GM20000 (cell line): ENCODE results near the gene CHID1.

Experiments used
- DNase-seq: peaks from one replicate; pipeline ENCODE4 v3.0.0; 2012; ENCODE audit warnings: low spot score
- TF ChIP-seq, protein P1 (sequence below): IDR thresholded peaks from 2 replicates; pipeline ENCODE4 v1.5.1; 2012; ENCODE audit warnings: mild to moderate bottlenecking, control low read depth; ENCODE audit errors: extremely low read depth, missing control alignments

CHID1 gene

DNA sequence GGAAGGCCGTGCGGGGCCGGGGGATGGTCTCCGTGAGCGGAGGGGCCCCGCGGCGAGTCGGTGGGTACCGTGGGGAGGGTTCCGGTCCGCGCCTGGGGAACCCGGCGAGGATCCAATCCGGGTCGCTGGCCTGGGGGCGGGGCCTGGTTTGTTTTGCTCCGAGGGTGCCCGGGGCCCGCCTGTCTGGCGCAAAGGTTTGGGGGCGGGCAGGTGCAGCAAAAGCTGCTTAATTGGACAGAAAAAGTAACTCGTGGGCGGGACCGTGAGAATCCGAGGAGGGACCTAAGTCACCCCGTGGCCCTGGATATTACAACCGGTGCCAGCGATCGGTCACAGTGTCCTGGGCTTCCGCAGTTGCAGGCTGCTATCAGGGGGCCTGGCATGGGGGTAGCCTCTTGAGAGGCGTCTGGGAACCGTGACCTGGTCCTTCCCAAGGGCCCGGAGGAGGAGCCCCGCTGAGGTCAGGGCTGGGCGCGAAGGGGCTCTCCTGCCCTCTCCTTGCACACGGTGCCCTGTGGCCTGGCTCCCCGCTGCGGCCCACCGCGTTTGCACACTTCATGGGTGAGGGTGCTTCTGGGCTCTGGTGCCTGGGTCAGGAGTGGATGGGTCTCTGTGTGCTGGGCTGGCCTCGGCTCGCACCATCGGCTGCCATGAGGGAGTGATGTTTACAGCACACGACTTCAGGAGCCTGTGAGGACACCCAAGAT lies 90.5 kb downstream of the CHID1 start:
- TF ChIP-seq, protein P1, sequence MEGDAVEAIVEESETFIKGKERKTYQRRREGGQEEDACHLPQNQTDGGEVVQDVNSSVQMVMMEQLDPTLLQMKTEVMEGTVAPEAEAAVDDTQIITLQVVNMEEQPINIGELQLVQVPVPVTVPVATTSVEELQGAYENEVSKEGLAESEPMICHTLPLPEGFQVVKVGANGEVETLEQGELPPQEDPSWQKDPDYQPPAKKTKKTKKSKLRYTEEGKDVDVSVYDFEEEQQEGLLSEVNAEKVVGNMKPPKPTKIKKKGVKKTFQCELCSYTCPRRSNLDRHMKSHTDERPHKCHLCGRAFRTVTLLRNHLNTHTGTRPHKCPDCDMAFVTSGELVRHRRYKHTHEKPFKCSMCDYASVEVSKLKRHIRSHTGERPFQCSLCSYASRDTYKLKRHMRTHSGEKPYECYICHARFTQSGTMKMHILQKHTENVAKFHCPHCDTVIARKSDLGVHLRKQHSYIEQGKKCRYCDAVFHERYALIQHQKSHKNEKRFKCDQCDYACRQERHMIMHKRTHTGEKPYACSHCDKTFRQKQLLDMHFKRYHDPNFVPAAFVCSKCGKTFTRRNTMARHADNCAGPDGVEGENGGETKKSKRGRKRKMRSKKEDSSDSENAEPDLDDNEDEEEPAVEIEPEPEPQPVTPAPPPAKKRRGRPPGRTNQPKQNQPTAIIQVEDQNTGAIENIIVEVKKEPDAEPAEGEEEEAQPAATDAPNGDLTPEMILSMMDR, result no peak
- peak; percentile 94 for DNase-seq

DNA sequence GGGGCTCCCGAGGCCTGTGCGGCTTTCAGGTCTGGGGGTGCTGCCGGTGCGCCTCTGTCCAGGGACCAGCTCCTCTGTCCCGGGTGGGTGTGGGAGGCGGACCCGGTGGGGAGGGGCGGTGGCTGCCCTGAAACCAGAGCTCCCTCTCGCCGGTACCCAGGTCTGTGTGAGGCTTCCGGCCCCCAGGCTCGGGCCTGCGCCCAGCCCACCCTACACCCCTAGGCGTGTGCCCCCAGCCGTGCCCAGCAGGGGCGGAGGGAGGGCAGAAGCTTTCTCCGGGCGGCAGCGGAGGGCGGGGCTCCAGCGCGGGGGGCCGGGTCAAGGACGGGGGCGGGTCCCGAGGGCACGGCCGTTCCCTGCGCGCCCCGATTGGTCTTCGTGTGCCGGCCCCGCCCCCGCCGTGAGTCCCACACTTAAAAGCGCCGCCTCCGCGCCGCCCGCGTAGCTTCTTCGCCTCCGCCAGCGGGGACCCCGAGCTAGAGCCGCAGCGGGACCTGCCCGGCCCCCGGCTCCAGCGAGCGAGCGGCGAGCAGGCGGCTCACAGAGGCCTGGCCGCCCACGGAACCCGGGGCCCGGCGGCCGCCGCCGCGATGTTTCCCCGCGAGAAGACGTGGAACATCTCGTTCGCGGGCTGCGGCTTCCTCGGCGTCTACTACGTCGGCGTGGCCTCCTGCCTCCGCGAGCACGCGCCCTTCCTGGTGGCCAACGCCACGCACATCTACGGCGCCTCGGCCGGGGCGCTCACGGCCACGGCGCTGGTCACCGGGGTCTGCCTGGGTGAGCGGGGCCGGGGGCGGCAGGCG lies 91.3 kb downstream of the CHID1 start:
- DNase-seq, result peak; percentile 97
- TF ChIP-seq, protein P1, result no peak

DNA sequence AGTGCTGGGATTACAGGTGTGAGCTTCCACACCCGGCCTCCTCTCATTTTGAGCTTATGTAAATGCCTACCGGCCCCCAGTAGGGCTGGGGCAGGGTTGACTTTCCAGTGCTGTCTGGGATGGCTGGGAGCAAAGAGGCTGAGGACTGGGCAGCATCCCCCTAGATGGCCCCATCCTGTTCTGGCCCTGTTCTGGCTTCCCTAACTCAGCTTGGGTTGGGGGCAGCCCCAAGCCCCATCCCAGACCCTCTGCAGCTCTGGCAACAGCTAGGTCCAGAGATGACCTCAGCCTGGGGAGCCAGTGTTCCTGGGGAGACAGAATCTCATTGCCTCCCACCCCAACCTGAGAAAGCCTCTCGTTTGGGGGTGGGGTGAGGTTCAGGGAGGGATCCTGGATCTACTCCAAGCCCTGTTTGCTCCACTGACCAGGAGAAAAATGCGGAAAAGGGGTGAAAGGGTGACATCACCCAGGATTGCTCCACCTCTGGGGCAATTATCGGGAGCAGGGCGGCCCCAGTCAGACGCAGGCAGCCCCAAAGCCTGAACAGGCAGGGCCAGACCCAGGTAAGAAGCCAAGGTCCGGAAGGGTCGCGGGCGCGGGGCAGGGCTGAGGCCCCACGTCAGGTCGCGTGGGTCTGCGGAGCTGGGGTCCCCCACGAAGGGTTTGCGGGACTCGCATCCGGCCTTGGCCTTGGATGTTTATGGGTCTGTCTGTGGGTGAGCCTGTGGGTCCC lies 92.0 kb downstream of the CHID1 start, which contains the start of gene PNPLA2:
Gene PNPLA2 (plus strand): TSS at position 519 of the 733 bp plus-strand sequence. CDS start 805 bp downstream, outside the sequence.
- TF ChIP-seq, protein P1, result no peak
- no peak for DNase-seq
